ENCODE data around the gene LRRC58. TPM values are rescaled to one million over a fixed set of nuclear protein-coding genes. Genes with fewer than 3 reads are reported as not detected.

Gene LRRC58
- total and polyA plus RNA-seq, 2 of the 8 experiments (the other 6 are each of a cell fraction or from before 2014, with no cell fraction given): 4.3 to 15.4 TPM

GRCh38 chr3:120332646-120333045, 16.5 kb downstream of the LRRC58 start:
- FAIRE-seq: no peak

More at GRCh38 chr3:120332646-120333045, 16.5 kb downstream of the LRRC58 start:
- H4K5ac ChIP-seq (ENCODE audit: insufficient read length, low read depth, low read length): no peak overlapping the region
- ChIA-PET CTCF (ENCODE audit: partially characterized antibody) (interaction anchor here (1.4 to 1.7 kb wide), 2 partner anchors 10 kb away, joined by 3 read pairs; no protein-coding TSS in a partner anchor), POLR2A (ENCODE audit: partially characterized antibody) (interaction anchor here (0.6 to 1.2 kb wide), 2 partner anchors 17 to 421 kb away, joined by 3 read pairs; partner anchors contain the start of gene LRRC58)
- no peak for DNase-seq (ENCODE audit: low read depth in 1 of 2, low spot score in 2 of 2)
- H3K79me2 ChIP-seq (ENCODE audit: control insufficient read depth in 1 of 2, insufficient read depth in 2 of 2, low read length in 2 of 2): peaks cover 0 to 4% of the 10 kb centered on the region in 2 experiments; a peak in 2 of 4 replicates
- TF ChIP-seq KDM5A (IDR thresholded peaks at IDR 0.05; ENCODE audit: low read length): no peak
- TF ChIP-seq JUND (IDR thresholded peaks at IDR 0.05; ENCODE audit: low read length): no peak
- no peak for TF ChIP-seq CTCF (IDR thresholded peaks at IDR 0.05; ENCODE audit: control extremely low read depth in 1 of 3, insufficient read depth in 1 of 3, low read depth in 1 of 3, low read length in 3 of 3)
- TF ChIP-seq EGR1 (IDR thresholded peaks at IDR 0.05; ENCODE audit: borderline replicate concordance, low read depth, low read length): no peak
- TF ChIP-seq CBX8 (IDR thresholded peaks at IDR 0.05; ENCODE audit: borderline replicate concordance, low read depth, low read length): no peak
- no peak for TF ChIP-seq USF2 (IDR thresholded peaks at IDR 0.05; ENCODE audit: low read length)
- peaks cover 0 to 1% of the 10 kb centered on the region in 2 experiments for H4K20me1 ChIP-seq (replicated peaks in 1 of 2; ENCODE audit: control insufficient read depth in 1 of 2, insufficient read depth in 2 of 2, low read length in 2 of 2)
- H2BK120ac ChIP-seq (replicated peaks; ENCODE audit: low read depth, low read length): no peak overlapping the region
- no peak overlapping the region for H3K9ac ChIP-seq (replicated peaks in 1 of 4; ENCODE audit: extremely low read depth in 1 of 4, low read depth in 3 of 4, low read length in 3 of 4)
- H3K14ac ChIP-seq (ENCODE audit: insufficient read length): no peak overlapping the region
- H2BK12ac ChIP-seq (ENCODE audit: low read depth, low read length): no peak overlapping the region
- H2BK20ac ChIP-seq (ENCODE audit: low read length): no peak overlapping the region
- 94% methylated on average over 8 of the region's 8 CpGs; no CpG with 5 or more reads in 1 of the 2 experiments for WGBS, 2 experiments (ENCODE audit: extremely low coverage in 1 of 2, insufficient coverage in 1 of 2, insufficient read length in 1 of 2, insufficient replicate concordance in 2 of 2, low coverage in 1 of 2, low lambda C conversion rate in 2 of 2, missing lambda C conversion rate in 1 of 2)
- H3K23me2 ChIP-seq (ENCODE audit: low read depth, low read length): no peaks in the 10 kb centered on the region
- H2BK5ac ChIP-seq (ENCODE audit: low read depth, low read length): no peak overlapping the region
- H2AFZ ChIP-seq (ENCODE audit: low read length): no peak overlapping the region
- no peak overlapping the region for H3K18ac ChIP-seq (ENCODE audit: extremely low read depth, low read length)
- H3K9me3 ChIP-seq (ENCODE audit: insufficient read depth in 2 of 2, low read depth in 1 of 2, low read length in 1 of 2): no peaks in the 10 kb centered on the region
- no peak overlapping the region for H3K56ac ChIP-seq (replicated peaks; ENCODE audit: insufficient read length, low read depth, low read length)
- H3K4me3 ChIP-seq (ENCODE audit: extremely low read depth in 1 of 4, insufficient read depth in 2 of 4, low read depth in 3 of 4, low read length in 4 of 4): no peak overlapping the region
- no peak overlapping the region for H2BK15ac ChIP-seq (ENCODE audit: low read length)
- no peak overlapping the region for H3K27ac ChIP-seq (ENCODE audit: low read depth, low read length)
- H4K8ac ChIP-seq (ENCODE audit: extremely low read depth, insufficient read depth, low read length): no peak overlapping the region
- H3K27me3 ChIP-seq (replicated peaks in 1 of 4; ENCODE audit: control insufficient read depth in 3 of 4, extremely low read depth in 1 of 4, insufficient read depth in 3 of 4, low read length in 3 of 4): no peaks in the 10 kb centered on the region
- no peaks in the 10 kb centered on the region for H3K4me1 ChIP-seq (replicated peaks in 1 of 4; ENCODE audit: control insufficient read depth in 3 of 4, insufficient read depth in 4 of 4, low read length in 3 of 4)
- no peak overlapping the region for H3K4ac ChIP-seq (replicated peaks; ENCODE audit: insufficient read length, low read depth, low read length)
- no peaks in the 10 kb centered on the region for H3K79me1 ChIP-seq (ENCODE audit: low read depth, low read length)
- peaks cover 0 to 20% (median 0%) of the 10 kb centered on the region in 4 experiments; a peak in 4 of 8 replicates for H3K36me3 ChIP-seq (ENCODE audit: control insufficient read depth in 2 of 4, insufficient read depth in 4 of 4, low read length in 3 of 4)
- H2AK5ac ChIP-seq (ENCODE audit: low read depth, low read length): no peak overlapping the region
- no peak overlapping the region for H3K4me2 ChIP-seq (ENCODE audit: insufficient read depth in 1 of 2, low read depth in 2 of 2, low read length in 2 of 2)
- no peak overlapping the region for H3K23ac ChIP-seq (ENCODE audit: insufficient read length)
- no peak overlapping the region for H4K91ac ChIP-seq (replicated peaks; ENCODE audit: insufficient read length, low read length)

Measured in H1 (cell line).